HepG2 (cell line): ENCODE measurements around the gene RANBP3L. TPM values are rescaled to one million over a fixed set of nuclear protein-coding genes. Genes with fewer than 3 reads are reported as not detected.
A peak's percentile ranks its signal among the peaks of the same experiment; 100 is the strongest.

ENCODE experiments used
- ATAC-seq: fragments of 200-7000 bp; cut with Tn5 transposase; 3 replicates; pipeline ENCODE4 v1.9.1; 2020; ENCODE audit warnings: mild to moderate bottlenecking, moderate library complexity
- BruUV-seq: library from RNA; stranded (reverse); fragments of 400-500 nt; replicated peaks from 2 replicates; lab custom pipeline; 2021; lab: Mats Ljungman, UMichigan
- CTCF ChIA-PET: fragments of 300-600 bp; formaldehyde crosslinking; extraction: SDS; loops from one replicate; lab custom pipeline; 2021; ENCODE audit warnings: low total read pairs, inconsistent platforms, low intra/inter-chr PET ratio; lab: Yijun Ruan, JAX
- POLR2A ChIA-PET: fragments of 350-600 bp; sonication (Branson Sonifier 250); formaldehyde crosslinking; loops from one replicate; lab custom pipeline; 2020; ENCODE audit warnings: antibody characterized with exemption, inconsistent platforms; lab: Yijun Ruan, JAX
- DNase-seq: peaks from one replicate; pipeline ENCODE4 v3.0.0-alpha.2; 2015; ENCODE audit warnings: low spot score
- FAIRE-seq: peaks from 3 replicates; lab custom pipeline; 2011; peaks lifted over from hg19 to GRCh38; lab: Jason Lieb, UNC
- H2AFZ ChIP-seq: one replicate; pipeline ENCODE4 v1.6.1; 2011; ENCODE audit warnings: low read length, inconsistent platforms
- H3K27ac ChIP-seq: fragments of 300-600 bp; 3 replicates; pipeline ENCODE4 v1.8.0; 2011; ENCODE audit warnings: mixed run types, mild to moderate bottlenecking, mixed read lengths, low read length, inconsistent platforms; ENCODE audit not compliant: insufficient read depth; ENCODE audit errors: extremely low read length
- H3K27me3 ChIP-seq, 2 experiments: fragments of 200-600 bp in 1 of 2; 2 replicates in 1 of 2; 3 replicates in 1 of 2; pipeline versions ENCODE4 v1.6.0 to v1.8.0; 2011; ENCODE audit warnings: low read length in 2 of 2, mild to moderate bottlenecking in 2 of 2, moderate library complexity in 2 of 2, inconsistent platforms in 1 of 2; ENCODE audit not compliant: insufficient read depth in 2 of 2, control insufficient read depth in 1 of 2
- H3K36me3 ChIP-seq, 2 experiments: fragments of 200-600 bp in 1 of 2; replicated peaks in 1 of 2; 2 replicates in 1 of 2; 3 replicates in 1 of 2; pipeline versions ENCODE4 v1.5.1 to v1.8.0; 2011; ENCODE audit warnings: low read length in 2 of 2, inconsistent platforms in 1 of 2; ENCODE audit not compliant: insufficient read depth in 2 of 2, control insufficient read depth in 1 of 2
- H3K4me1 ChIP-seq: 2 replicates; pipeline ENCODE4 v1.5.1; 2012; ENCODE audit warnings: low read length, inconsistent platforms; ENCODE audit not compliant: insufficient read depth
- H3K4me2 ChIP-seq: 2 replicates; pipeline ENCODE4 v1.6.0; 2011; ENCODE audit warnings: low read depth, low read length, inconsistent platforms
- H3K4me3 ChIP-seq, 3 experiments: fragments of 200-600 bp in 1 of 3; sonication (generic), shearing (Covaris generic) in 1 of 3; replicated peaks in 1 of 3; 2 replicates each; pipeline ENCODE4 v1.5.1; 2011 to 2016; ENCODE audit warnings: low read length in 3 of 3, inconsistent platforms in 2 of 3, low read depth in 2 of 3, mild to moderate bottlenecking in 2 of 3, control low read depth in 1 of 3, mixed read lengths in 1 of 3; ENCODE audit not compliant: insufficient read depth in 1 of 3
- H3K79me2 ChIP-seq: one replicate; pipeline ENCODE4 v1.6.1; 2011; ENCODE audit warnings: low read length, inconsistent platforms; ENCODE audit not compliant: insufficient read depth
- H3K9ac ChIP-seq: 2 replicates; pipeline ENCODE4 v1.6.0; 2011; ENCODE audit warnings: mild to moderate bottlenecking, low read depth, low read length, inconsistent platforms; ENCODE audit not compliant: insufficient read depth
- H3K9me3 ChIP-seq: 2 replicates; pipeline ENCODE4 v1.5.1; 2012; ENCODE audit warnings: mild to moderate bottlenecking, low read length
- H4K20me1 ChIP-seq: 2 replicates; pipeline ENCODE4 v1.6.0; 2011; ENCODE audit warnings: inconsistent platforms, mild to moderate bottlenecking, low read length, moderate library complexity; ENCODE audit not compliant: insufficient read depth
- CEBPB ChIP-seq: IDR thresholded peaks from 2 replicates; pipeline ENCODE4 v1.6.1; 2011; ENCODE audit warnings: low read depth, low read length, improper control_type of control experiment, borderline replicate concordance
- CHD2 ChIP-seq: IDR thresholded peaks from 2 replicates; pipeline ENCODE4 v1.6.1; 2011; ENCODE audit warnings: low read depth, low read length, improper control_type of control experiment
- ZBTB7B ChIP-seq: sonication (generic); formaldehyde crosslinking; IDR thresholded peaks from 2 replicates; pipeline ENCODE4 v1.4.0; 2020; ENCODE audit warnings: missing genetic modification reagents
- ZFAT ChIP-seq: sonication (generic); formaldehyde crosslinking; conservative IDR thresholded peaks from 2 replicates; pipeline ENCODE4 v1.8.1; 2023; ENCODE audit warnings: missing genetic modification reagents, inconsistent platforms
- ZNF230 ChIP-seq: sonication (generic); formaldehyde crosslinking; IDR thresholded peaks from 2 replicates; pipeline ENCODE4 v1.4.0; 2020; ENCODE audit warnings: mild to moderate bottlenecking, missing genetic modification reagents
- WGBS: methylation state at CpG from one replicate; pipeline ENCODE4 v1.1.6; 2017; ENCODE audit warnings: low lambda C conversion rate; 5-methylcytosine and 5-hydroxymethylcytosine counted together
- in situ Hi-C: cut with HindIII; loops from 2 replicates; pipeline ENCODE4 v1.10.0; 2017; ENCODE audit warnings: low pct_unique_long_range_greater_than_20kb; ENCODE audit not compliant: extremely low pct_ligation_motif_present
- intact Hi-C: fragments of 100-400 bp; cut with micrococcal nuclease; formaldehyde crosslinking; loops from one replicate; pipeline ENCODE4 v1.10.0; 2022; ENCODE audit not compliant: unreplicated experiment
- polyA plus RNA-seq, 8 experiments: library from polyadenylated mRNA; depleted of rRNA in 3 of 8; stranded (reverse) in 7 of 8; unstranded in 1 of 8; fragments of >200 nt; fragmentation: Illumina TruSeq in 4 of 8; extraction: Trizol in 4 of 8; gene quantifications; 2 replicates each; pipeline versions ENCODE4 v1.2.1 to v1.2.3, GENCODE V29; 2011 to 2016; ENCODE audit warnings: low read depth in 4 of 8, missing spikeins in 1 of 8, mixed read lengths in 1 of 8; ENCODE audit not compliant: insufficient read depth in 1 of 8
- total RNA-seq, 5 experiments: library from RNA; depleted of rRNA; stranded (reverse); fragments of >200 nt; fragmentation: Illumina TruSeq; extraction: Trizol; gene quantifications; 2 replicates each; pipeline ENCODE4 v1.2.3, GENCODE V29; 2016; ENCODE audit warnings: low read depth in 1 of 5
- TF ChIP-seq, protein P1 (sequence below): sonication (generic); formaldehyde crosslinking; IDR thresholded peaks from 2 replicates; pipeline ENCODE4 v1.4.0; 2020; ENCODE audit warnings: missing genetic modification reagents, borderline replicate concordance
- TF ChIP-seq, protein P2 (sequence below): sonication (generic); formaldehyde crosslinking; IDR thresholded peaks from 2 replicates; pipeline ENCODE4 v1.4.0; 2020; ENCODE audit warnings: missing genetic modification reagents

Gene RANBP3L
- total and polyA plus RNA-seq, 2 of the 13 experiments (the other 11 are each of a cell fraction or from before 2014, with no cell fraction given) = 0.09 TPM; not detected in 1

- peak; percentile 25; the same call in 1 of the 2 replicates for TF ChIP-seq CEBPB
- no peak for TF ChIP-seq CHD2
- TF ChIP-seq, protein P1, sequence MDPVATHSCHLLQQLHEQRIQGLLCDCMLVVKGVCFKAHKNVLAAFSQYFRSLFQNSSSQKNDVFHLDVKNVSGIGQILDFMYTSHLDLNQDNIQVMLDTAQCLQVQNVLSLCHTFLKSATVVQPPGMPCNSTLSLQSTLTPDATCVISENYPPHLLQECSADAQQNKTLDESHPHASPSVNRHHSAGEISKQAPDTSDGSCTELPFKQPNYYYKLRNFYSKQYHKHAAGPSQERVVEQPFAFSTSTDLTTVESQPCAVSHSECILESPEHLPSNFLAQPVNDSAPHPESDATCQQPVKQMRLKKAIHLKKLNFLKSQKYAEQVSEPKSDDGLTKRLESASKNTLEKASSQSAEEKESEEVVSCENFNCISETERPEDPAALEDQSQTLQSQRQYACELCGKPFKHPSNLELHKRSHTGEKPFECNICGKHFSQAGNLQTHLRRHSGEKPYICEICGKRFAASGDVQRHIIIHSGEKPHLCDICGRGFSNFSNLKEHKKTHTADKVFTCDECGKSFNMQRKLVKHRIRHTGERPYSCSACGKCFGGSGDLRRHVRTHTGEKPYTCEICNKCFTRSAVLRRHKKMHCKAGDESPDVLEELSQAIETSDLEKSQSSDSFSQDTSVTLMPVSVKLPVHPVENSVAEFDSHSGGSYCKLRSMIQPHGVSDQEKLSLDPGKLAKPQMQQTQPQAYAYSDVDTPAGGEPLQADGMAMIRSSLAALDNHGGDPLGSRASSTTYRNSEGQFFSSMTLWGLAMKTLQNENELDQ (CRISPR knock-in tag) = no peak
- TF ChIP-seq ZNF230 = no peak
- no peak for TF ChIP-seq ZBTB7B (CRISPR knock-in tag)
- TF ChIP-seq, protein P2, sequence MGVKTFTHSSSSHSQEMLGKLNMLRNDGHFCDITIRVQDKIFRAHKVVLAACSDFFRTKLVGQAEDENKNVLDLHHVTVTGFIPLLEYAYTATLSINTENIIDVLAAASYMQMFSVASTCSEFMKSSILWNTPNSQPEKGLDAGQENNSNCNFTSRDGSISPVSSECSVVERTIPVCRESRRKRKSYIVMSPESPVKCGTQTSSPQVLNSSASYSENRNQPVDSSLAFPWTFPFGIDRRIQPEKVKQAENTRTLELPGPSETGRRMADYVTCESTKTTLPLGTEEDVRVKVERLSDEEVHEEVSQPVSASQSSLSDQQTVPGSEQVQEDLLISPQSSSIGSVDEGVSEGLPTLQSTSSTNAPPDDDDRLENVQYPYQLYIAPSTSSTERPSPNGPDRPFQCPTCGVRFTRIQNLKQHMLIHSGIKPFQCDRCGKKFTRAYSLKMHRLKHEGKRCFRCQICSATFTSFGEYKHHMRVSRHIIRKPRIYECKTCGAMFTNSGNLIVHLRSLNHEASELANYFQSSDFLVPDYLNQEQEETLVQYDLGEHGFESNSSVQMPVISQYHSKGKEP (CRISPR knock-in tag) = no peak
- TF ChIP-seq ZFAT = no peak
- Histone ChIP-seq H3K27me3 (no peaks in the 10 kb centered on the region), H3K4me2 (no peak overlapping the region)
These were observed 55.5 kb downstream of the RANBP3L start for GRCh38 chr5:36246036-36246800.

More at GRCh38 chr5:36246036-36246800, 55.5 kb downstream of the RANBP3L start:
- H3K27ac ChIP-seq = no peak overlapping the region
- DNase-seq (no peak), ATAC-seq (no peak), FAIRE-seq (no peak)
- no TSS peak for BruUV-seq
- no peaks in the 10 kb centered on the region for H4K20me1 ChIP-seq
- no peak overlapping the region for H2AFZ ChIP-seq
- in situ Hi-C loops (no loop called here), intact Hi-C loops (no loop called here)
- no peak overlapping the region for H3K4me3 ChIP-seq
- POLR2A ChIA-PET = no interaction called here
- WGBS = 88% methylated on average over 10 of the region's 10 CpGs
- CTCF ChIA-PET = no interaction called here
- no peaks in the 10 kb centered on the region for H3K36me3 ChIP-seq
- no peaks in the 10 kb centered on the region for H3K9me3 ChIP-seq
- H3K4me1 ChIP-seq = peaks cover 15% of the 10 kb centered on the region
- no peaks in the 10 kb centered on the region for H3K79me2 ChIP-seq
- H3K9ac ChIP-seq = no peak overlapping the region
